SK-N-SH treated with all-trans-retinoic acid at 6 μM for 48 hours (cell line): ENCODE results near the gene KDM4B.

Source experiments
- ARNTL ChIP-seq: fragments of 450-650 bp; formaldehyde crosslinking; IDR thresholded peaks from 2 replicates; pipeline ENCODE4 v1.5.0; 2020; ENCODE audit warnings: low read depth, mild to moderate bottlenecking, moderate library complexity, borderline replicate concordance
- CREB5 ChIP-seq: fragments of 250-450 bp; sonication (Bioruptor Pico); IDR thresholded peaks from 2 replicates; pipeline ENCODE4 v1.5.1; 2020; ENCODE audit warnings: low read depth, mild to moderate bottlenecking, moderate library complexity
- ESRRG ChIP-seq: fragments of 250-450 bp; sonication (Bioruptor Pico); IDR thresholded peaks from 2 replicates; pipeline ENCODE4 v1.6.1; 2021; ENCODE audit warnings: mild to moderate bottlenecking
- PATZ1 ChIP-seq: fragments of 250-450 bp; sonication (Bioruptor Pico); IDR thresholded peaks from 2 replicates; pipeline ENCODE4 v1.8.0; 2020; ENCODE audit warnings: mild to moderate bottlenecking, moderate library complexity, borderline replicate concordance
- POU6F1 ChIP-seq: fragments of 250-450 bp; sonication (Bioruptor Pico); IDR thresholded peaks from 2 replicates; pipeline ENCODE4 v1.8.0; 2021; ENCODE audit warnings: low read depth, mild to moderate bottlenecking, moderate library complexity, borderline replicate concordance
- PPARA ChIP-seq: fragments of 250-450 bp; sonication (Bioruptor Pico); IDR thresholded peaks from 2 replicates; pipeline ENCODE4 v1.5.0; 2020; ENCODE audit warnings: mild to moderate bottlenecking, borderline replicate concordance
- TCF4 ChIP-seq: fragments of 250-450 bp; sonication (Bioruptor Pico); IDR thresholded peaks from 2 replicates; pipeline ENCODE4 v1.8.0; 2021; ENCODE audit warnings: mild to moderate bottlenecking, moderate library complexity, borderline replicate concordance
- ZC3H10 ChIP-seq: fragments of 250-450 bp; sonication (Bioruptor Pico); IDR thresholded peaks from 2 replicates; pipeline ENCODE4 v1.5.1; 2021; ENCODE audit warnings: mild to moderate bottlenecking, moderate library complexity
- ZFP3 ChIP-seq: fragments of 250-450 bp; sonication (Bioruptor Pico); IDR thresholded peaks from 2 replicates; pipeline ENCODE4 v1.5.0; 2020; ENCODE audit warnings: mild to moderate bottlenecking, moderate library complexity

GRCh38 chr19:4991538-4991937 lies 22.6 kb downstream of the KDM4B start:
- TF ChIP-seq ZC3H10 = no peak
- TF ChIP-seq PPARA (CRISPR knock-in tag) = no peak
- no peak for TF ChIP-seq CREB5 (CRISPR knock-in tag)
- no peak for TF ChIP-seq ESRRG (CRISPR knock-in tag)
- TF ChIP-seq ARNTL (CRISPR knock-in tag) = no peak
- no peak for TF ChIP-seq POU6F1 (CRISPR knock-in tag)
- no peak for TF ChIP-seq PATZ1
- no peak for TF ChIP-seq TCF4
- TF ChIP-seq ZFP3 (CRISPR knock-in tag) = no peak
